ENCODE results near the gene SHISA9. TPM values are rescaled to one million over a fixed set of nuclear protein-coding genes. Genes with fewer than 3 reads are reported as not detected.

Gene SHISA9
- total and polyA plus RNA-seq, 4 donors = under 0.01 to 0.46 (median 0.07) TPM

DNA sequence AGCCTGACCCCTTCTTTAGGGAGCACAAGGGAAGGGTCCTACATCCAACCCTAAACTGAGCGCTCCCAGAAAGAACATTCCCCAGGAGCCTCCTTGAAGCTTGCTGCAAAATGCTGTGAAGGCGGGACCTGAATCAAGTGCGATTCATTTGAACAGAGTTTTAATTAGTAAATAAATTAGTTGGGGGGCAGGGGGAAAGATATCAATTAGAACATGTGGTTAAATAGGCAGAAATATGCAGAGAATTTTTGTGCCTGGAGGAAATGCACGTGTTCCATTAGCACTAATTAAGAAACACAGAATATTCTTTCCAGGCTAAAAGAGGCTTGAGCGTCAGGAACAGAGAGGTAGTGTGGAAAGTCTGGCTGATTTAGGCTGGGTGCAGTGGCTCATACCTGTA, 38.5 kb upstream of the SHISA9 start:
- no peak for ATAC-seq (ENCODE audit: insufficient read depth, low FRiP score)
- WGBS, 2 donors = 85 to 86% methylated on average over 5 of the region's 5 CpGs
- TF ChIP-seq, protein P1, sequence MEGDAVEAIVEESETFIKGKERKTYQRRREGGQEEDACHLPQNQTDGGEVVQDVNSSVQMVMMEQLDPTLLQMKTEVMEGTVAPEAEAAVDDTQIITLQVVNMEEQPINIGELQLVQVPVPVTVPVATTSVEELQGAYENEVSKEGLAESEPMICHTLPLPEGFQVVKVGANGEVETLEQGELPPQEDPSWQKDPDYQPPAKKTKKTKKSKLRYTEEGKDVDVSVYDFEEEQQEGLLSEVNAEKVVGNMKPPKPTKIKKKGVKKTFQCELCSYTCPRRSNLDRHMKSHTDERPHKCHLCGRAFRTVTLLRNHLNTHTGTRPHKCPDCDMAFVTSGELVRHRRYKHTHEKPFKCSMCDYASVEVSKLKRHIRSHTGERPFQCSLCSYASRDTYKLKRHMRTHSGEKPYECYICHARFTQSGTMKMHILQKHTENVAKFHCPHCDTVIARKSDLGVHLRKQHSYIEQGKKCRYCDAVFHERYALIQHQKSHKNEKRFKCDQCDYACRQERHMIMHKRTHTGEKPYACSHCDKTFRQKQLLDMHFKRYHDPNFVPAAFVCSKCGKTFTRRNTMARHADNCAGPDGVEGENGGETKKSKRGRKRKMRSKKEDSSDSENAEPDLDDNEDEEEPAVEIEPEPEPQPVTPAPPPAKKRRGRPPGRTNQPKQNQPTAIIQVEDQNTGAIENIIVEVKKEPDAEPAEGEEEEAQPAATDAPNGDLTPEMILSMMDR (IDR thresholded peaks at IDR 0.05; ENCODE audit: control extremely low read depth, extremely low read depth) = no peak

GRCh38 chr16:12866981-12867551, 34.3 kb upstream of the SHISA9 start:
- Histone ChIP-seq H3K27ac (ENCODE audit: low read depth in 1 of 2, low read length in 1 of 2) (no peak overlapping the region), H3K36me3 (ENCODE audit: control insufficient read depth in 4 of 4, insufficient read depth in 4 of 4, low read length in 4 of 4) (no peaks in the 10 kb centered on the region), H3K4me1 (ENCODE audit: control insufficient read depth in 5 of 5, insufficient read depth in 5 of 5, low read length in 5 of 5) (no peaks in the 10 kb centered on the region), H3K27me3 (ENCODE audit: control insufficient read depth in 3 of 3, insufficient read depth in 3 of 3, low read length in 2 of 3) (no peaks in the 10 kb centered on the region), H3K9me3 (ENCODE audit: control insufficient read depth in 4 of 4, insufficient read depth in 3 of 4, low read length in 3 of 4) (peaks cover 0 to 5% (median 5%) of the 10 kb centered on the region in 4 donors), H3K4me3 (no peak overlapping the region), H3K9ac (ENCODE audit: insufficient read depth in 1 of 2, low read length in 2 of 2) (no peak overlapping the region)
- WGBS, 2 donors = 66 to 70% methylated on average over 3 of the region's 3 CpGs
- no peak for ATAC-seq (ENCODE audit: insufficient read depth, low FRiP score)
- TF ChIP-seq, protein P1 (IDR thresholded peaks at IDR 0.05; ENCODE audit: control extremely low read depth, extremely low read depth) = no peak
- no peak for DNase-seq

More for the DNA sequence above, 38.5 kb upstream of the SHISA9 start:
- DNase-seq = no peak
- Histone ChIP-seq H3K36me3 (ENCODE audit: control insufficient read depth in 4 of 4, insufficient read depth in 4 of 4, low read length in 4 of 4) (no peaks in the 10 kb centered on the region), H3K27me3 (ENCODE audit: control insufficient read depth in 3 of 3, insufficient read depth in 3 of 3, low read length in 2 of 3) (no peaks in the 10 kb centered on the region), H3K9ac (ENCODE audit: insufficient read depth in 1 of 2, low read length in 2 of 2) (no peak overlapping the region), H3K9me3 (ENCODE audit: control insufficient read depth in 4 of 4, insufficient read depth in 3 of 4, low read length in 3 of 4) (no peaks in the 10 kb centered on the region), H3K27ac (ENCODE audit: low read depth in 1 of 2, low read length in 1 of 2) (no peak overlapping the region), H3K4me3 (no peak overlapping the region), H3K4me1 (ENCODE audit: control insufficient read depth in 5 of 5, insufficient read depth in 5 of 5, low read length in 5 of 5) (no peaks in the 10 kb centered on the region)

DNA sequence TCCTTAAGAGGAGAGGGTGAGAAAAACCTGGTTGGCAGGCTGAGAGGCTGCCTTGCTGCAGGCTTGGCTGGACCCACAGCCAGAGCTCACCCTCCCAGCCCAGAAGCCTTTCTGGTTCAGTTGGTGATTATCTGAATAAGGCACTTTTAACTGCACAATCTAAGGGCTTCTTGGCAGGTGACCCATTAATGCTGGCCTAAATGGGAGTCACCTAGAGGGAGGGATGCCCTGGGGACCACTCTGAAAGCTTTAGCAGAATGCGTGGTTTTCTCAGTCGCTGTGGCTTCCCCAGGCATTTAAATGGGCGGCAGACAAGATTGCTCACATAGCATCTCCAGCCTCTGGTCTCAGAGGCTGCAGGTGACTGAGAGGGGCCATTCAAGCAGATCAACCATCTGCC, 33.2 kb upstream of the SHISA9 start:
- 78 to 84% methylated on average over 3 of the region's 3 CpGs for WGBS, 2 donors
- ATAC-seq (ENCODE audit: insufficient read depth, low FRiP score) (no peak), DNase-seq (no peak)
- Histone ChIP-seq H3K4me1 (ENCODE audit: control insufficient read depth in 5 of 5, insufficient read depth in 5 of 5, low read length in 5 of 5) (no peaks in the 10 kb centered on the region), H3K4me3 (no peak overlapping the region), H3K27me3 (ENCODE audit: control insufficient read depth in 3 of 3, insufficient read depth in 3 of 3, low read length in 2 of 3) (no peaks in the 10 kb centered on the region), H3K36me3 (ENCODE audit: control insufficient read depth in 4 of 4, insufficient read depth in 4 of 4, low read length in 4 of 4) (no peaks in the 10 kb centered on the region), H3K9ac (ENCODE audit: insufficient read depth in 1 of 2, low read length in 2 of 2) (no peak overlapping the region), H3K9me3 (ENCODE audit: control insufficient read depth in 4 of 4, insufficient read depth in 3 of 4, low read length in 3 of 4) (peaks cover 0 to 5% (median 5%) of the 10 kb centered on the region in 4 donors), H3K27ac (ENCODE audit: low read depth in 1 of 2, low read length in 1 of 2) (no peak overlapping the region)
- TF ChIP-seq, protein P1 (IDR thresholded peaks at IDR 0.05; ENCODE audit: control extremely low read depth, extremely low read depth) = no peak

- no peak overlapping the region for H3K4me3 ChIP-seq
- no peak for DNase-seq
Measured at GRCh38 chr16:12868788-12869187, 32.6 kb upstream of the SHISA9 start.

More at GRCh38 chr16:12868788-12869187, 32.6 kb upstream of the SHISA9 start:
- ATAC-seq (ENCODE audit: insufficient read depth, low FRiP score) = no peak
- Histone ChIP-seq H3K9ac (ENCODE audit: insufficient read depth in 1 of 2, low read length in 2 of 2) (no peak overlapping the region), H3K4me1 (ENCODE audit: control insufficient read depth in 5 of 5, insufficient read depth in 5 of 5, low read length in 5 of 5) (no peaks in the 10 kb centered on the region), H3K27me3 (ENCODE audit: control insufficient read depth in 3 of 3, insufficient read depth in 3 of 3, low read length in 2 of 3) (no peaks in the 10 kb centered on the region), H3K27ac (ENCODE audit: low read depth in 1 of 2, low read length in 1 of 2) (no peak overlapping the region), H3K36me3 (ENCODE audit: control insufficient read depth in 4 of 4, insufficient read depth in 4 of 4, low read length in 4 of 4) (no peaks in the 10 kb centered on the region), H3K9me3 (ENCODE audit: control insufficient read depth in 4 of 4, insufficient read depth in 3 of 4, low read length in 3 of 4) (peaks cover 0 to 6% (median 5%) of the 10 kb centered on the region in 4 donors)
- 85 to 86% methylated on average over 8 of the region's 8 CpGs for WGBS, 2 donors
- TF ChIP-seq, protein P1 (IDR thresholded peaks at IDR 0.05; ENCODE audit: control extremely low read depth, extremely low read depth) = no peak
